Measurements from ENCODE around the gene WNT6. TPM values are rescaled to one million over a fixed set of nuclear protein-coding genes. Genes with fewer than 3 reads are reported as not detected.

WNT6 gene
- total and polyA plus RNA-seq, 2 of the 8 experiments (the other 6 are each of a cell fraction or from before 2014, with no cell fraction given) = not detected

GRCh38 chr2:218882461-218882816 lies 22.8 kb downstream of the WNT6 start:
- Histone ChIP-seq H3K4me3 (ENCODE audit: extremely low read depth in 1 of 4, insufficient read depth in 2 of 4, low read depth in 3 of 4, low read length in 4 of 4) (no peak overlapping the region), H2BK12ac (ENCODE audit: low read depth, low read length) (no peak overlapping the region), H2BK15ac (ENCODE audit: low read length) (no peak overlapping the region), H4K5ac (ENCODE audit: insufficient read length, low read depth, low read length) (no peak overlapping the region), H3K56ac (replicated peaks; ENCODE audit: insufficient read length, low read depth, low read length) (no peak overlapping the region), H2BK5ac (ENCODE audit: low read depth, low read length) (no peak overlapping the region), H3K18ac (ENCODE audit: extremely low read depth, low read length) (no peak overlapping the region), H3K27me3 (replicated peaks in 1 of 4; ENCODE audit: control insufficient read depth in 3 of 4, extremely low read depth in 1 of 4, insufficient read depth in 3 of 4, low read length in 3 of 4) (peaks cover 96 to 100% (median 97%) of the 10 kb centered on the region in 4 experiments), H3K23ac (ENCODE audit: insufficient read length) (no peak overlapping the region), H3K14ac (ENCODE audit: insufficient read length) (no peak overlapping the region), H2BK120ac (replicated peaks; ENCODE audit: low read depth, low read length) (no peak overlapping the region), H3K9me3 (ENCODE audit: insufficient read depth in 2 of 2, low read depth in 1 of 2, low read length in 1 of 2) (no peaks in the 10 kb centered on the region), H3K79me1 (ENCODE audit: low read depth, low read length) (no peaks in the 10 kb centered on the region; the same call in 1 of the 2 replicates), H4K91ac (replicated peaks; ENCODE audit: insufficient read length, low read length) (no peak overlapping the region), H3K27ac (ENCODE audit: low read depth, low read length) (no peak overlapping the region), H2AK5ac (ENCODE audit: low read depth, low read length) (no peak overlapping the region), H3K4ac (replicated peaks; ENCODE audit: insufficient read length, low read depth, low read length) (no peak overlapping the region), H2BK20ac (ENCODE audit: low read length) (peak overlapping the region; percentile 43; the same call in 1 of the 2 replicates), H4K20me1 (replicated peaks in 1 of 2; ENCODE audit: control insufficient read depth in 1 of 2, insufficient read depth in 2 of 2, low read length in 2 of 2) (peaks cover 0 to 29% of the 10 kb centered on the region in 2 experiments), H2AFZ (ENCODE audit: low read length) (no peak overlapping the region), H3K4me1 (replicated peaks in 1 of 4; ENCODE audit: control insufficient read depth in 3 of 4, insufficient read depth in 4 of 4, low read length in 3 of 4) (peaks cover 0 to 27% (median 17%) of the 10 kb centered on the region in 4 experiments; a peak in 6 of 7 replicates), H3K4me2 (ENCODE audit: insufficient read depth in 1 of 2, low read depth in 2 of 2, low read length in 2 of 2) (no peak overlapping the region; a peak in 1 of 4 replicates), H3K23me2 (ENCODE audit: low read depth, low read length) (no peaks in the 10 kb centered on the region; the same call in 1 of the 2 replicates), H3K36me3 (ENCODE audit: control insufficient read depth in 2 of 4, insufficient read depth in 4 of 4, low read length in 3 of 4) (peaks cover 0 to 4% (median 0%) of the 10 kb centered on the region in 4 experiments; a peak in 1 of 8 replicates), H4K8ac (ENCODE audit: extremely low read depth, insufficient read depth, low read length) (no peak overlapping the region), H3K79me2 (ENCODE audit: control insufficient read depth in 1 of 2, insufficient read depth in 2 of 2, low read length in 2 of 2) (no peaks in the 10 kb centered on the region), H3K9ac (replicated peaks in 1 of 4; ENCODE audit: extremely low read depth in 1 of 4, low read depth in 3 of 4, low read length in 3 of 4) (no peak overlapping the region)
- no peak for TF ChIP-seq TBP (IDR thresholded peaks at IDR 0.05; ENCODE audit: low read depth, low read length)
- peak; percentile 82 for TF ChIP-seq EZH2 (IDR thresholded peaks at IDR 0.05; ENCODE audit: low read depth, low read length, severe bottlenecking)
- FAIRE-seq (no peak), DNase-seq (ENCODE audit: low read depth in 1 of 2, low spot score in 2 of 2) (no peak)
- ChIA-PET CTCF (ENCODE audit: partially characterized antibody) (interaction anchor here (1.0 to 21.8 kb wide), 7 partner anchors 4 to 120 kb away, joined by 3 to 783 read pairs (median 6); partner anchors contain the start of gene WNT10A), POLR2A (ENCODE audit: partially characterized antibody) (interaction anchor here (1.2 to 3.2 kb wide), 3 partner anchors 10 to 15 kb away, joined by 3 to 8 read pairs (median 6); no protein-coding TSS in a partner anchor)
- 36% methylated on average over 1 of the region's 1 CpG; no CpG with 5 or more reads in 1 of the 2 experiments for WGBS, 2 experiments (ENCODE audit: extremely low coverage in 1 of 2, insufficient coverage in 1 of 2, insufficient read length in 1 of 2, insufficient replicate concordance in 2 of 2, low coverage in 1 of 2, low lambda C conversion rate in 2 of 2, missing lambda C conversion rate in 1 of 2)
